HEK293 (cell line): ENCODE results near the gene PRKD1.

Experiments used
- EGR2 ChIP-seq: fragments of 450-650 bp; formaldehyde crosslinking; IDR thresholded peaks from 2 replicates; pipeline ENCODE4 v1.5.1; 2016; ENCODE audit warnings: low read depth, missing biosample characterization, missing genetic modification characterization
- GFI1B ChIP-seq: fragments of 450-650 bp; formaldehyde crosslinking; IDR thresholded peaks from 2 replicates; pipeline ENCODE4 v1.5.1; 2016; ENCODE audit warnings: missing biosample characterization, missing genetic modification characterization
- YY1 ChIP-seq: fragments of 450-650 bp; formaldehyde crosslinking; IDR thresholded peaks from 2 replicates; pipeline ENCODE4 v1.5.1; 2018; ENCODE audit warnings: missing biosample characterization, missing genetic modification characterization
- ZBTB17 ChIP-seq: fragments of 450-650 bp; formaldehyde crosslinking; IDR thresholded peaks from 2 replicates; pipeline ENCODE4 v1.5.1; 2016; ENCODE audit warnings: missing biosample characterization, missing genetic modification characterization
- ZBTB49 ChIP-seq: fragments of 450-650 bp; formaldehyde crosslinking; IDR thresholded peaks from 2 replicates; pipeline ENCODE4 v1.5.1; 2016; ENCODE audit warnings: missing biosample characterization, missing genetic modification characterization, low read depth
- ZNF24 ChIP-seq: fragments of 450-650 bp; formaldehyde crosslinking; IDR thresholded peaks from 2 replicates; pipeline ENCODE4 v1.5.1; 2016; ENCODE audit warnings: missing biosample characterization, missing genetic modification characterization
- ZNF398 ChIP-seq: fragments of 450-650 bp; formaldehyde crosslinking; IDR thresholded peaks from 2 replicates; pipeline ENCODE4 v1.5.1; 2017; ENCODE audit warnings: missing biosample characterization, missing genetic modification characterization
- ZNF426 ChIP-seq: fragments of 450-650 bp; formaldehyde crosslinking; IDR thresholded peaks from 2 replicates; pipeline ENCODE4 v1.5.1; 2017; ENCODE audit warnings: missing biosample characterization, missing genetic modification characterization, mild to moderate bottlenecking, inconsistent platforms, moderate library complexity
- ZNF776 ChIP-seq: fragments of 450-650 bp; formaldehyde crosslinking; IDR thresholded peaks from 2 replicates; pipeline ENCODE4 v1.5.0; 2017; ENCODE audit warnings: missing biosample characterization, missing genetic modification characterization, borderline replicate concordance
- ZSCAN23 ChIP-seq: fragments of 450-650 bp; formaldehyde crosslinking; IDR thresholded peaks from 2 replicates; pipeline ENCODE4 v1.5.1; 2016; ENCODE audit warnings: missing biosample characterization, missing genetic modification characterization
- TF ChIP-seq, protein P1 (sequence below): fragments of 450-650 bp; formaldehyde crosslinking; IDR thresholded peaks from 2 replicates; pipeline ENCODE4 v1.5.1; 2016; ENCODE audit warnings: missing biosample characterization, missing genetic modification characterization

DNA sequence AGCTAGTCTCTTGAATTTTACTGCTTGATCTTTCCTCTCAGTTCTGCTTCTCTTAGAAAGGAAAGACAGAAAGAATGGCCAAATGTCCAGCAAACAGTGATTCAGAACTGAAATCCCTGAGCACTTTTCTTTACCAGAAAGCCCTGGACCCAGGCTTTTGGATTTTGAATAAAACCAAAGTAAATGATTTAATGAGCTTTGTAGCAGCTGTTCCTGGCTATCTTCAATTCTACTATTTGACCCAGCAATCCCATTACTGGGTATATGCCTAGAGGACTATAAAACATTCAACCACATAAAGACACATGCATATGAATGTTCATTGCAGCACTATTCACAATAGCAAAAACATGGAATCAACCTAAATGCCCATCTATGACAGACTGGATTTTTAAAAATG lies 187.2 kb downstream of the PRKD1 start:
- TF ChIP-seq, protein P1, sequence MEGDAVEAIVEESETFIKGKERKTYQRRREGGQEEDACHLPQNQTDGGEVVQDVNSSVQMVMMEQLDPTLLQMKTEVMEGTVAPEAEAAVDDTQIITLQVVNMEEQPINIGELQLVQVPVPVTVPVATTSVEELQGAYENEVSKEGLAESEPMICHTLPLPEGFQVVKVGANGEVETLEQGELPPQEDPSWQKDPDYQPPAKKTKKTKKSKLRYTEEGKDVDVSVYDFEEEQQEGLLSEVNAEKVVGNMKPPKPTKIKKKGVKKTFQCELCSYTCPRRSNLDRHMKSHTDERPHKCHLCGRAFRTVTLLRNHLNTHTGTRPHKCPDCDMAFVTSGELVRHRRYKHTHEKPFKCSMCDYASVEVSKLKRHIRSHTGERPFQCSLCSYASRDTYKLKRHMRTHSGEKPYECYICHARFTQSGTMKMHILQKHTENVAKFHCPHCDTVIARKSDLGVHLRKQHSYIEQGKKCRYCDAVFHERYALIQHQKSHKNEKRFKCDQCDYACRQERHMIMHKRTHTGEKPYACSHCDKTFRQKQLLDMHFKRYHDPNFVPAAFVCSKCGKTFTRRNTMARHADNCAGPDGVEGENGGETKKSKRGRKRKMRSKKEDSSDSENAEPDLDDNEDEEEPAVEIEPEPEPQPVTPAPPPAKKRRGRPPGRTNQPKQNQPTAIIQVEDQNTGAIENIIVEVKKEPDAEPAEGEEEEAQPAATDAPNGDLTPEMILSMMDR (tag by site-specific recombination): no peak
- TF ChIP-seq ZNF776 (tag by site-specific recombination) (no peak), GFI1B (tag by site-specific recombination) (no peak), ZNF398 (tag by site-specific recombination) (no peak), ZSCAN23 (tag by site-specific recombination) (no peak), ZBTB49 (tag by site-specific recombination) (no peak), ZNF24 (tag by site-specific recombination) (no peak), ZNF426 (tag by site-specific recombination) (no peak), EGR2 (tag by site-specific recombination) (no peak), ZBTB17 (no peak), YY1 (tag by site-specific recombination) (no peak)
